Activated CD8-positive, alpha-beta memory T cell treated with anti-CD3 and anti-CD28 coated beads for 1 hour (primary cell): Measurements from ENCODE around the gene C1QL2.

ENCODE experiments used
- DNase-seq, 2 donors: peaks; one replicate each; pipeline ENCODE4 v3.0.0-alpha.2; 2020; ENCODE audit warnings: low read depth in 1 of 2; ENCODE audit errors: extremely low read depth in 1 of 2

The C1QL2 gene

GRCh38 chr2:119158563-119159347 is at the start of gene C1QL2:
TSS of gene C1QL2 (minus strand) at chr2:119158751. CDS start at chr2:119158269, 482 bp downstream.
- DNase-seq: no peak

GRCh38 chr2:119207447-119207846 is 48.9 kb upstream of the C1QL2 start:
- DNase-seq: no peak

DNA sequence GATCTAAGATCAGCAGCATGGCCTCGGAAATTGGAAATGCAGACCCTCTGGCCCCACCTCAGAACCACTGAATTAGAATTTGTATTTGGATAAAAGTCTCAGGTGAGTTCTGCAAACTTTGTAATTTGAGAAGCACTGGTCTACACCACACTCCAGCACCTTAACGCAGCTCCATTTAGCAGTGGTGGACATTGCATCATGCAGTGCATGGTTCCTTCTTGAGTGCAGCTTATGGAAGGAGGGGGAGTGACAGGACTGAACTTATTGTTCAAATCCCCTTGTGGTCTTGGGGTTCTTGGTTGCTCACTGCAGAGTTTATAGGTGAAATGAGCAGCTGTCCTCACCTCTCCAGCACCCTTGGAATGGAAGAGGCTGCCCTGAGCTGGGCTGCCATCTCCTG is 47.6 kb upstream of the C1QL2 start:
- no peak for DNase-seq

DNA sequence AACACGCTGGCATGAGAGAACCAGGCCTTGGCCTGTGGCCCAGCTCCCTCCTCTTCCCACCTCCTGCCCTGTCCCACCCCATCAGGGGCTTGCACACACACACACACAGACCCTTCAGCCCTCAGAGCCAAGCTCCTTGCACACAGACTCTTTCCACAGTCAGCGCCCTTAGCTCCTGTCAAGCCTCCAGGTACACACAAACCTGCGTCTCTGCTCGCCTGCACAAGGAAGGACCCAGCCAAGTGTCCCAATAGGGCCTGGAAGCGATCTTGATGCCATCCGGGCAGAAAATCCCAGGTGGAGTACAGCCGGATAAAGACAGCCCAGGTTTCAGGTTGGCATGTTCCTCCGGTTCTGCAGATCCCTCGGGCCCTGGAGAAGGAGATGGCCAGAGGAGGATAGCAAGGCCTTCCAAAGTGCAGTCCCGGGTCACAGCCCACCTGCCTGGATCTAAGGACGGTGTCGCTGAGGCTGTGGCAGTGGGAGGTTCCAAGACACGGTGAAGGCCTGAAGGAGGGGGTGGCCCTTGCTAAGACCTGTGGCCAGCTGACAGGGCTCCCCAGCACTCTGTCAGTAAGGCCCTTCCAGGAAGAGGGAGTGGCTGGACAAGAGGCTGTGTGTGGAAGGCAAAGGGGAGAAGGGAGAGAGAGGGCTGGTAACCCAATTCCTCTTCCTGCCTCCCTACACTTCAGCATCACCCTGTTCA is 46.6 kb upstream of the C1QL2 start:
- DNase-seq: no peak

- DNase-seq: no peak
Measured at GRCh38 chr2:119204525-119204924, 46.0 kb upstream of the C1QL2 start.

DNA sequence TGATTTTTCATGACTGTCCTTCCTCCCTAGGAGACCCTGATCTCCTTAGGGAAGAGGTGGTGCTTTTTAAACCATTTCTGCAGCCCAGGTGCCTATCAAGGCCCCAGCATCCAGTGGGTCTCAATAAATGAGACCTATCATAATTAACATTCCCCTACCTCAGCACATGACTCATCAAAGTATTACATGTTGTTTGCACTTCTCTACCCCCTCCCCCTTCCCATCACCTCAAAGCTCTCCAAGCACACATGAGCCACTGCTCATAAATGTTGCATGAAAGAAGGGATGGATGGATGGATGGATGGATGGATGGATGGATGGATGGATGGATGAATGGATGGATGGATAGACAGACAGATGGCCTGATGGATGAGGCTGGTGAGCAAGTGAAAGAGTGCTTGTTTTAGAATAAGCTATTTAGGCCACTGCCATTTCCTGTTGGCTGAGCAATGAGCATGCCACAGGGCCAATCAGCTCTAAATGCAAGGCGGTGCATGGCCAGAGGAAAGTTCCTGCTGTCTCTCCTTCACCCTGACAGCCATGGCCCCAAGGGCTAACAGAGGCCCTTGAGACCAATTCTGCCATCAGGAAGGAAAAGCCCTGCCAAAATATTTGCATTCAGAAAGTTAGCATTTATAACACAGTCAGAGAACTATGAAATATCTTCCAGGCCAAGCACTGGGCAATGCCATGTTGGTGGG is 44.2 kb upstream of the C1QL2 start:
- DNase-seq: no peak

DNA sequence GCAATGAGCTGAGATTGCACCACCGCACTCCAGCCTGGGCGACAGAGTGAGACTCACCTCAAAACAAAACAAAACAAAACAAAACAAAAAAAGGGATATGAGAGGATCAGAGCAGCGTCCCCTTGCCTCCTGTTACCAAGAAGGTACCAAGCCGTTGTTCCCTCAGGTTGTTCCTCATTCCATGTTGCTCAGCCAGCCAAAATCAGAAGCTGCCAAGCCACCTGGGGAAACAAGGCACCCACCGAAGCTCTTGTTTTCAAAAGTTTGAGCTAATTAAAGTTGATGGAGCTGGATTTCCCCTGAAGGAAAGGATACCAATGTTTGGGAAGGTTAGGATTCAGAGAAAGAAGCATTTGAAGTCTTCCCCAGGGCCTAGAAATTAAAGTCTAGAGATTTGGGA is 43.3 kb upstream of the C1QL2 start:
- no peak for DNase-seq

DNA sequence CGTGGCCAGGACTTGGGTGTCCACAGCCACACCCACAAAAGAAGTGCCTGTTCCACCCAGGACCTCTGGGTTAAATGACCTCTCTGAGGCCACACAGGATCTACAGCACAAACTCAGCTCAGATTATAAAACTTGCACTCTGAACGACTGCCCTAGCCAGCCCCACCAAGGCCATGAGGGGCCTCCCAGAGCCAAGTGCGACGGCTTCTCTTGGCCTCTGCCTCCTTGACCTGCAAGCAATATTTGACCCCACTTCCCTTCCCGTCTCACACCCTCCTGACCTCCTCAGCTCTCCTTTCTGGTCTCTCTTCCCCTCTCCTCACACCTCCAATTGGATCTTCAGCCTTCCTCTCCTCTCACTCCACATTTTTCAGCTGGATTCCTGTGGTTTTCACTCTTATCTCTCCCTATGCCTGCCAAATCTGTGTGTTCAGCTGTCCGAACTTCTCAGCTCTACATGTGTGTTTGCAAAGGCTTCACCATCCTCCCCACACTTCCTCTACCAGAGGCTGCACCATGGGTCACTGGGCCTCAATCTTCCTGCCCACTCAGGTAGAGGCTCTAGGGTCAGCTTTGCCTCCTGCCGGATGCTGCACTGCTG is 39.8 kb upstream of the C1QL2 start:
- no peak for DNase-seq

DNA sequence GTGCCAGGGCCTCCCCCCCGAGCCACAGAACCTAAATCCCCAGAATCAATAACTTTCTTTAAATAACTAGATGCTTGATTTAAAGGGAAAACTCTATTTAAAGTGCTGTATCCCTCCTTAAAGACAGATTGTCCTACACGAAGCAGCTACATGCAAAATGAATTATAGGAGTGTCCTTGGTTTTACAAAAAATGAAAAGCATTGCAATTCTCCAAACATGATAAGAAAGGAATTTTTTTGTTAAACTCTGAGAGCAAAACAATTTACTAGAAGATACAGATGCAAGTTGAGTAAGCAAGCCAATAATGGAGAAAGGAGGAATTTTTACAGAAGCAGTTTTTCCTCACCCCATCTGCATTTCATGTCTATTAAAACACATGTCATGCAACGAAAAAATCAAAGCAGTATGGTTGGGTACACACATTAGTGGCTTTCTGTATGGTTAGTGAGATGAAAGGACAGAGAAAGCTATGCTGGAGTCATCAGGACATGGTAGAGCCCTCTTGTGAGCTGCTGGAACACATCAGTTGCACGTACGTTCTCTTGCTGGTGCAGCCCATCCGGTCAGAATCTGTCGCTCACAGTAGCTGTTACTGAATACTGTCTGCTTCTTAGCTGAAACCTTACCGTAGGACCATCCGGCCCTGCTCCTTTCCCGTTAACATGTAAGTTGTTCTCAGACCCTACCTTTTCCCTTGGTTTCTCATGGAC is 39.1 kb upstream of the C1QL2 start:
- no peak for DNase-seq

- no peak for DNase-seq
Measured at GRCh38 chr2:119197126-119197405, 38.5 kb upstream of the C1QL2 start.

DNA sequence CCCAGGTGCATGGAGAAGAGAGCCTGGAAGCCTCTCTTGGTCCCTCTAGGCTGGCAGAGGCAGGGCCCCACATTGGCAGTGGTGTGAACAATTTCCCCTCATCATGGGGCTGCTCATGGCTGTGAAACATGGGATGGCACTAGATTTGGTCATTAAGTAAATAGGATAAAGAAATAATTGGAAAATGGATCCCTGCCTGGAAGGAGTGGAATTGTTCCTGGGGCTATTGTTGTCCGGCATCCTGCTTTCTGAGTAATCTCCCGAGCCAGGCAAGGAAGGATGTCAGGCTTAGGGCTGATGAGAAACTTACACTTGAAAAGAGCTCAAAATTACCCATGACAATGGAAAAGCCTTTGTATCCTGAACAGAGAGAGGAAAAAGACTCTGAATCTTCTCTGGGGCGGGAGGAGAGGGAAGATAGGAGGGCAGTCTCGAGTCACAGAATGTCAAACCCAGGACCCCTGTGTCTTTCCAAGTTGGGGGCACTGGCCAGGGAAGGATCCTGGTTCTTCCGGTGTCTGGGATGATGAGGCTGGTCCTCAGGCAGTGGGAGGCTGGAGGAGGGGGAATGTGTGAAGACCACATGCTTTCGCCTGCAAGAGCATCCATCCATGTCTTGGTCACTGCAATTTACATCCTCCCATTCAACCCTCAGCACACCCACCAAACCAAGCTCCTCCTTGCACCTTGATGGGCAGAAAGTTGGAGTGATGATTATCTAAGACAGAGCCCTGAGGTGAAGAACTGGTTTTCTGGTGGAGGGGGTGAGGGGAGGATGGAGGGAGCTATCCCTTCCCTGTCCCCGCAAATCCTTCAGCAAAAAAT is 38.0 kb upstream of the C1QL2 start:
- no peak for DNase-seq

- DNase-seq: no peak
Measured at GRCh38 chr2:119195887-119196286, 37.3 kb upstream of the C1QL2 start.

DNA sequence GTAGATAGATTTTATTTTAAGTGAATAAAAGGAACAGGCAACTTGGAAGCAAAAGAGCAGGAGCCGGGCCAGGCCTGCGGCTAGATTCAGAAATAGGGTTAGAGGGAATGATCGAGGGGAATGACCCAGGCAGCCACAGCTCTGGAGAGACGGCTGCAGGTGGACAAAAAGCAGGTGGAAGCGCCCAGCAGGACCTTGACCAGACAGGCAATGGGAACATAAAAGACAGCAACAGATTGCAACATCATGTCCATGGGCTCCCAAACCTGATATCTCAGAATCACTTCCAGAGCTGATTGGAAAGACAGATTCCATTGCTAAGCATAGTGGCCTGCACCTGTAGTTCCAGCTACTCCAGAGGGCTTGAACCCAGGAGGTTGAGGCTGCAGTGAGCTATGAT is 36.5 kb upstream of the C1QL2 start:
- DNase-seq: no peak

DNA sequence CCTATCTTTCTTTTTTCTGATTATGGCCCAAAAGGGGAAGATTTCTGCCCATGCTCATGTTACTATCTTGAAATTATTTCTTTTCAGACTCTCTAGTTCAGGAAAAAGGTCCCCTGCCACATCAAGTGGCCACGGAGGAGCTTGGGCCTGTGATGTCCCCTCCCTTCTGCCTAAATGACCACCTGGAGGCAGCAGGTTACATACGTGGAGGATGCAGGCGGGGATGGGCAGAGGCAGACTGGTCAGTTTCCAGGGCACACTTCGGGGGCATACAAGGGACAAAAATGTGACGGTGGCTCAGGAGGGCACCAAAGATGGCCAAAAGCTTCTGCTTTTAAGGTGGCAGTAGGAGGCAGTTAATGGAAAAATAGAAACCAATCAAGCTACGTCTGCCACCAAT is 34.3 kb upstream of the C1QL2 start:
- DNase-seq: no peak

- DNase-seq: no peak
Measured at GRCh38 chr2:119190321-119191111, 32.0 kb upstream of the C1QL2 start.

GRCh38 chr2:119184512-119184911 is 26.0 kb upstream of the C1QL2 start:
- DNase-seq: no peak

DNA sequence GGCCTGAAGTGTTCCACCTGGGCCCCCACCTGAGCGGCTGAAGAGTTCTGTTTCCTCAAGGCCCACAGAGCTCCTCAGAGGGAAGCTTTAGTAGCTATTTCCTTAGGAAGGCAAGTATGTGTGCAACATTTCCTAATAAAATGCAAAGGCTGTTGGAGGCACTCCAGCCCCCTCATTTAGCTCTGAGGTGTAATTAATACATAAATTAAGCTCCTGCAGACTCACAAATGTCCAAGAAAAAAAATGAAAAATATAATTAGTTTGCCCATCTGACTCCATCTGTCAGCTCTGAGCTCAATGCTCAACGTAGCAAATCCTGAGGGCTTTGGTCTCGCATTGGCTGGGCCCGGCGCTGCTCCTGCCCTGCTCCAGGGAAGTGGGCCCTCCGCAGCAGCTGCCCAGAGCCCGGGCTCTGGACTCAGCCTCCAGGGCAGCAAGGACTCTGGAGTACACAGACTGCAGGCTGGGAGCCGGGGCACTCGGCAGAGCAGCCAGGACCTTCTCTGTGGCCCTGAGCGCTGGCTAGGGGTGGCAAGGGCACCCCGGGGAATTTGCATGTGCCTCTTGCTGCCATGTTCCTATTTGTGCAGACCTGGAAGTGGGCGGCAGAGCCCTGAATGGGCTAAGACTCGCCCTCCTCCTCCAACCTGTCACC is 23.4 kb upstream of the C1QL2 start:
- no peak for DNase-seq

GRCh38 chr2:119181391-119181790 is 22.8 kb upstream of the C1QL2 start:
- DNase-seq: no peak

GRCh38 chr2:119180892-119181291 is 22.3 kb upstream of the C1QL2 start:
- DNase-seq: no peak
